HepG2 (cell line): Measurements from ENCODE around the gene SRSF3.
A peak's percentile ranks its signal among the peaks of the same experiment; 100 is the strongest.

Source experiments
- CTCF ChIP-seq: sonication (generic); formaldehyde crosslinking; IDR thresholded peaks from 2 replicates; pipeline ENCODE4 v1.5.0; 2020; ENCODE audit warnings: mild to moderate bottlenecking, missing genetic modification reagents, moderate library complexity
- ESRRA ChIP-seq: sonication (generic); formaldehyde crosslinking; IDR thresholded peaks from 2 replicates; pipeline ENCODE4 v1.5.1; 2020; ENCODE audit warnings: mild to moderate bottlenecking, low read depth, missing genetic modification reagents
- MED8 ChIP-seq: sonication (generic); formaldehyde crosslinking; IDR thresholded peaks from 2 replicates; pipeline ENCODE4 v1.8.1; 2023; ENCODE audit warnings: mild to moderate bottlenecking, missing genetic modification reagents; ENCODE audit not compliant: insufficient replicate concordance
- NFE2 ChIP-seq: sonication (generic); formaldehyde crosslinking; IDR thresholded peaks from 2 replicates; pipeline ENCODE4 v1.4.0; 2020; ENCODE audit warnings: missing genetic modification reagents
- NFIC ChIP-seq: IDR thresholded peaks from 2 replicates; pipeline ENCODE4 v1.6.1; 2012; ENCODE audit warnings: mild to moderate bottlenecking, low read length, inconsistent platforms
- NFYB ChIP-seq: sonication (generic); formaldehyde crosslinking; IDR thresholded peaks from 2 replicates; pipeline ENCODE4 v1.4.0; 2020; ENCODE audit warnings: missing genetic modification reagents
- POLR2A ChIP-seq, 2 experiments: IDR thresholded peaks; 2 replicates each; pipeline ENCODE4 v1.6.1; 2011; ENCODE audit warnings: low read depth in 2 of 2, low read length in 2 of 2, mild to moderate bottlenecking in 1 of 2, moderate library complexity in 1 of 2; ENCODE audit not compliant: insufficient read depth in 1 of 2
- SOX13 ChIP-seq, 3 experiments: fragments of 450-650 bp in 1 of 3; sonication (generic) in 1 of 3; formaldehyde crosslinking in 1 of 3; IDR thresholded peaks in 2 of 3; conservative IDR thresholded peaks in 1 of 3; 2 replicates each; pipeline versions ENCODE4 v1.5.0 to v1.6.1; 2016 to 2020; ENCODE audit warnings: antibody characterized with exemption in 1 of 3, mild to moderate bottlenecking in 1 of 3, missing compliant biosample characterization in 1 of 3, missing genetic modification reagents in 1 of 3, moderate library complexity in 1 of 3
- ZNF143 ChIP-seq: sonication (generic); formaldehyde crosslinking; IDR thresholded peaks from 2 replicates; pipeline ENCODE4 v1.4.0; 2020; ENCODE audit warnings: missing genetic modification reagents
- ZNF607 ChIP-seq: sonication (generic); formaldehyde crosslinking; IDR thresholded peaks from 2 replicates; pipeline ENCODE4 v1.5.1; 2020; ENCODE audit warnings: missing genetic modification reagents, mild to moderate bottlenecking, borderline replicate concordance
- ZNF773 ChIP-seq: sonication (generic); formaldehyde crosslinking; IDR thresholded peaks from 2 replicates; pipeline ENCODE4 v1.4.0; 2020; ENCODE audit warnings: missing genetic modification reagents, borderline replicate concordance

- no peak for TF ChIP-seq NFYB (CRISPR knock-in tag)
- TF ChIP-seq POLR2A (IDR thresholded peaks at IDR 0.05; ENCODE audit: insufficient read depth in 1 of 2, low read depth in 2 of 2, low read length in 2 of 2), result no peak
- TF ChIP-seq ESRRA, result no peak
- TF ChIP-seq NFIC, result no peak
- TF ChIP-seq SOX13 (IDR thresholded peaks at IDR 0.05), result no peak
- TF ChIP-seq SOX13 (CRISPR knock-in tag; conservative IDR thresholded peaks at IDR 0.05 in 1 of 2, IDR thresholded peaks at IDR 0.05 in 1 of 2), result no peak
- 0 out of 2 replicates have a peak, but pooled peaks have one; percentile 15 for TF ChIP-seq NFE2 (CRISPR knock-in tag)
- TF ChIP-seq CTCF (CRISPR knock-in tag), result no peak
- no peak for TF ChIP-seq ZNF607 (CRISPR knock-in tag)
- no peak for TF ChIP-seq ZNF143 (CRISPR knock-in tag)
- TF ChIP-seq MED8 (CRISPR knock-in tag), result no peak
- no peak for TF ChIP-seq ZNF773
Measured at GRCh38 chr6:36649701-36650484, 55.7 kb downstream of the SRSF3 start.
